H1 (cell line): ENCODE results near the gene IL6ST. TPM values are rescaled to one million over a fixed set of nuclear protein-coding genes. Genes with fewer than 3 reads are reported as not detected.

Experiments
- CTCF ChIA-PET: fragments of 300-600 bp; sonication (Branson Sonifier 250); formaldehyde crosslinking; loops from one replicate; lab custom pipeline; 2021; ENCODE audit not compliant: partially characterized antibody; lab: Charles Lee
- POLR2A ChIA-PET: fragments of 300-600 bp; sonication (Branson Sonifier 250); formaldehyde crosslinking; loops from one replicate; lab custom pipeline; 2021; ENCODE audit warnings: inconsistent platforms; ENCODE audit not compliant: partially characterized antibody; lab: Charles Lee
- DNase-seq, 2 experiments: peaks; one replicate each; pipeline versions ENCODE4 v3.0.0 to v3.0.0-alpha.2; 2010 to 2022; ENCODE audit warnings: low spot score in 2 of 2, low read depth in 1 of 2, mixed read lengths in 1 of 2
- FAIRE-seq: peaks from 2 replicates; lab custom pipeline; 2011; peaks lifted over from hg19 to GRCh38; lab: Jason Lieb, UNC
- H2AFZ ChIP-seq: 2 replicates; pipeline ENCODE4 v1.8.1; 2012; ENCODE audit warnings: low read length, inconsistent platforms
- H2AK5ac ChIP-seq: 2 replicates; pipeline ENCODE4 v1.6.1; 2013; ENCODE audit warnings: low read depth, low read length
- H2BK120ac ChIP-seq: replicated peaks from 2 replicates; pipeline ENCODE3; 2013; ENCODE audit warnings: low read depth, low read length, inconsistent platforms
- H2BK12ac ChIP-seq: 2 replicates; pipeline ENCODE4 v1.6.1; 2013; ENCODE audit warnings: low read depth, low read length
- H2BK15ac ChIP-seq: 2 replicates; pipeline ENCODE4 v1.6.1; 2013; ENCODE audit warnings: low read length
- H2BK20ac ChIP-seq: 2 replicates; pipeline ENCODE4 v1.6.1; 2013; ENCODE audit warnings: low read length
- H2BK5ac ChIP-seq: 2 replicates; pipeline ENCODE4 v1.6.1; 2013; ENCODE audit warnings: low read depth, low read length
- H3K14ac ChIP-seq: 2 replicates; pipeline ENCODE4 v1.6.1; 2013; ENCODE audit warnings: inconsistent platforms; ENCODE audit not compliant: insufficient read length
- H3K18ac ChIP-seq: 2 replicates; pipeline ENCODE4 v1.6.1; 2013; ENCODE audit warnings: low read length; ENCODE audit errors: extremely low read depth
- H3K23ac ChIP-seq: 2 replicates; pipeline ENCODE4 v1.6.1; 2013; ENCODE audit warnings: inconsistent platforms; ENCODE audit not compliant: insufficient read length
- H3K23me2 ChIP-seq: 2 replicates; pipeline ENCODE4 v1.6.1; 2013; ENCODE audit warnings: low read depth, low read length
- H3K27ac ChIP-seq: 2 replicates; pipeline ENCODE4 v1.6.1; 2011; ENCODE audit warnings: low read depth, low read length, inconsistent platforms
- H3K27me3 ChIP-seq, 4 experiments: replicated peaks in 1 of 4; 1 replicate in 1 of 4; 2 replicates in 3 of 4; pipeline versions ENCODE4 v1.6.1 to v1.8.1; 2011 to 2013; ENCODE audit warnings: low read length in 3 of 4, mild to moderate bottlenecking in 3 of 4, inconsistent platforms in 2 of 4, mixed read lengths in 2 of 4, moderate library complexity in 1 of 4; ENCODE audit not compliant: control insufficient read depth in 3 of 4, insufficient read depth in 3 of 4; ENCODE audit errors: extremely low read depth in 1 of 4
- H3K36me3 ChIP-seq, 4 experiments: 2 replicates each; pipeline versions ENCODE4 v1.6.1 to v1.8.1; 2011 to 2013; ENCODE audit warnings: mild to moderate bottlenecking in 4 of 4, low read length in 3 of 4, moderate library complexity in 2 of 4, control low read depth in 1 of 4, inconsistent platforms in 1 of 4; ENCODE audit not compliant: insufficient read depth in 4 of 4, control insufficient read depth in 2 of 4
- H3K4ac ChIP-seq: replicated peaks from 2 replicates; pipeline ENCODE3; 2013; ENCODE audit warnings: low read length, low read depth, mixed read lengths, inconsistent platforms; ENCODE audit not compliant: insufficient read length
- H3K4me1 ChIP-seq, 4 experiments: replicated peaks in 1 of 4; 1 replicate in 1 of 4; 2 replicates in 3 of 4; pipeline versions ENCODE4 v1.6.1 to v1.8.1; 2011 to 2013; ENCODE audit warnings: low read length in 3 of 4, inconsistent platforms in 2 of 4, mixed read lengths in 1 of 4; ENCODE audit not compliant: insufficient read depth in 4 of 4, control insufficient read depth in 3 of 4
- H3K4me2 ChIP-seq, 2 experiments: 2 replicates each; pipeline versions ENCODE4 v1.6.1 to v1.8.1; 2011 to 2013; ENCODE audit warnings: low read depth in 2 of 2, low read length in 2 of 2, control low read depth in 1 of 2, inconsistent platforms in 1 of 2, mild to moderate bottlenecking in 1 of 2; ENCODE audit not compliant: insufficient read depth in 1 of 2
- H3K4me3 ChIP-seq, 4 experiments: fragments of 200-600, 300-600 bp in 1 of 4; sonication (generic), shearing (Covaris generic), sonication (Bioruptor Twin) in 1 of 4; 2 replicates each; pipeline versions ENCODE4 v1.5.1 to v1.8.1; 2011 to 2016; ENCODE audit warnings: low read length in 4 of 4, low read depth in 3 of 4, control low read depth in 2 of 4, inconsistent platforms in 2 of 4, mild to moderate bottlenecking in 2 of 4, mixed read lengths in 1 of 4, moderate library complexity in 1 of 4; ENCODE audit not compliant: insufficient read depth in 2 of 4; ENCODE audit errors: extremely low read depth in 1 of 4
- H3K56ac ChIP-seq: replicated peaks from 2 replicates; pipeline ENCODE3; 2013; ENCODE audit warnings: low read depth, mild to moderate bottlenecking, mixed read lengths, low read length, inconsistent platforms; ENCODE audit not compliant: insufficient read length
- H3K79me1 ChIP-seq: 2 replicates; pipeline ENCODE4 v1.6.1; 2013; ENCODE audit warnings: low read depth, low read length, control low read depth
- H3K79me2 ChIP-seq, 2 experiments: 2 replicates each; pipeline versions ENCODE4 v1.6.1 to v1.8.1; 2012 to 2013; ENCODE audit warnings: low read length in 2 of 2, mild to moderate bottlenecking in 2 of 2, inconsistent platforms in 1 of 2; ENCODE audit not compliant: insufficient read depth in 2 of 2, control insufficient read depth in 1 of 2
- H3K9ac ChIP-seq, 4 experiments: replicated peaks in 1 of 4; 1 replicate in 1 of 4; 2 replicates in 3 of 4; pipeline versions ENCODE4 v1.6.1 to v1.8.1; 2011 to 2013; ENCODE audit warnings: low read depth in 3 of 4, low read length in 3 of 4, control low read depth in 2 of 4, mild to moderate bottlenecking in 2 of 4, moderate library complexity in 2 of 4, inconsistent platforms in 1 of 4; ENCODE audit errors: extremely low read depth in 1 of 4
- H3K9me3 ChIP-seq, 2 experiments: 2 replicates each; pipeline versions ENCODE4 v1.6.1 to v1.8.1; 2012 to 2013; ENCODE audit warnings: mild to moderate bottlenecking in 2 of 2, moderate library complexity in 2 of 2, control low read depth in 1 of 2, inconsistent platforms in 1 of 2, low read depth in 1 of 2, low read length in 1 of 2, mixed read lengths in 1 of 2; ENCODE audit not compliant: insufficient read depth in 2 of 2
- H4K20me1 ChIP-seq, 2 experiments: replicated peaks in 1 of 2; 2 replicates each; pipeline versions ENCODE3 to v1.8.1; 2011 to 2013; ENCODE audit warnings: inconsistent platforms in 2 of 2, low read length in 2 of 2, mild to moderate bottlenecking in 1 of 2; ENCODE audit not compliant: insufficient read depth in 2 of 2, control insufficient read depth in 1 of 2
- H4K5ac ChIP-seq: 2 replicates; pipeline ENCODE4 v1.6.1; 2013; ENCODE audit warnings: low read length, low read depth, mixed read lengths, inconsistent platforms; ENCODE audit not compliant: insufficient read length
- H4K8ac ChIP-seq: 2 replicates; pipeline ENCODE4 v1.8.0; 2013; ENCODE audit warnings: mild to moderate bottlenecking, moderate library complexity, low read length, inconsistent platforms; ENCODE audit not compliant: insufficient read depth; ENCODE audit errors: extremely low read depth
- H4K91ac ChIP-seq: replicated peaks from 2 replicates; pipeline ENCODE3; 2013; ENCODE audit warnings: low read length, mixed read lengths, inconsistent platforms; ENCODE audit not compliant: insufficient read length
- ATF2 ChIP-seq: IDR thresholded peaks from 2 replicates; pipeline ENCODE4 v1.6.1; 2012; ENCODE audit warnings: low read length, inconsistent platforms
- BACH1 ChIP-seq: IDR thresholded peaks from 2 replicates; pipeline ENCODE4 v1.6.1; 2012; ENCODE audit warnings: low read length, improper control_type of control experiment
- CTCF ChIP-seq, 3 experiments: IDR thresholded peaks; 1 replicate in 2 of 3; 2 replicates in 1 of 3; pipeline versions ENCODE4 v1.5.1 to v1.6.1; 2011; ENCODE audit warnings: low read length in 3 of 3, mild to moderate bottlenecking in 3 of 3, inconsistent platforms in 2 of 3, low read depth in 1 of 3, moderate library complexity in 1 of 3; ENCODE audit not compliant: insufficient read depth in 1 of 3; ENCODE audit errors: control extremely low read depth in 1 of 3
- EGR1 ChIP-seq: IDR thresholded peaks from 2 replicates; pipeline ENCODE4 v1.6.1; 2011; ENCODE audit warnings: low read depth, low read length, borderline replicate concordance
- EZH2 ChIP-seq: fragments of 200-600 bp; sonication (generic); IDR thresholded peaks from 2 replicates; pipeline ENCODE4 v1.7.1; 2012; ENCODE audit warnings: low read depth, mild to moderate bottlenecking, moderate library complexity, low read length, inconsistent platforms; ENCODE audit not compliant: severe bottlenecking
- HDAC6 ChIP-seq: IDR thresholded peaks from one replicate; pipeline ENCODE4 v1.7.1; 2012; ENCODE audit warnings: low read depth, mild to moderate bottlenecking, inconsistent platforms, low read length, moderate library complexity
- KDM4A ChIP-seq: IDR thresholded peaks from one replicate; pipeline ENCODE4 v1.7.1; 2012; ENCODE audit warnings: low read depth, mild to moderate bottlenecking, moderate library complexity, low read length, inconsistent platforms; ENCODE audit not compliant: severe bottlenecking
- MAFK ChIP-seq: IDR thresholded peaks from 2 replicates; pipeline ENCODE4 v1.6.1; 2012; ENCODE audit warnings: low read depth, mild to moderate bottlenecking, improper control_type of control experiment, low read length
- RNF2 ChIP-seq: fragments of 200-900, 300-1000 bp; sonication (generic); IDR thresholded peaks from 2 replicates; pipeline ENCODE4 v1.7.1; 2016; ENCODE audit warnings: borderline replicate concordance, low read depth, mild to moderate bottlenecking, antibody characterized with exemption, low read length; ENCODE audit not compliant: poor library complexity, severe bottlenecking; ENCODE audit errors: missing control alignments
- SRF ChIP-seq: IDR thresholded peaks from 2 replicates; pipeline ENCODE4 v1.6.1; 2011; ENCODE audit warnings: mild to moderate bottlenecking, low read depth, low read length, moderate library complexity
- WGBS, 2 experiments: shearing (Covaris generic) in 1 of 2; methylation state at CpG; one replicate each; pipeline versions ENCODE4 v1.1.6 to v1.1.7; 2013 to 2015; ENCODE audit warnings: low lambda C conversion rate in 2 of 2, mixed read lengths in 2 of 2, inconsistent platforms in 1 of 2, low coverage in 1 of 2, missing lambda C conversion rate in 1 of 2; ENCODE audit not compliant: insufficient replicate concordance in 2 of 2, insufficient coverage in 1 of 2, insufficient read length in 1 of 2; ENCODE audit errors: extremely low coverage in 1 of 2, missing lambda C conversion rate in 1 of 2; 5-methylcytosine and 5-hydroxymethylcytosine counted together
- polyA plus RNA-seq, 7 experiments: library from polyadenylated mRNA; depleted of rRNA in 3 of 7; stranded (reverse) in 5 of 7; unstranded in 2 of 7; fragments of >200 nt in 5 of 7; fragments of 200-250 nt in 2 of 7; gene quantifications; 1 replicate in 5 of 7; 2 replicates in 1 of 7; 4 replicates in 1 of 7; pipeline versions ENCODE4 v1.2.1 to v1.2.3, GENCODE V29; 2011 to 2013; ENCODE audit warnings: missing spikeins in 2 of 7, mixed read lengths in 2 of 7
- total RNA-seq: library from RNA; stranded (reverse); fragmentation: NEBNext Ultra II Directional; extraction: Animal tissue kit (Norgen Biotek cat#: 25700); gene quantifications from 2 replicates; pipeline ENCODE4 v1.2.1, GENCODE V29; 2021

IL6ST gene
- total and polyA plus RNA-seq, 2 of the 8 experiments (the other 6 are each of a cell fraction or from before 2014, with no cell fraction given): 1.4 to 11.1 TPM

GRCh38 chr5:55905251-55905650, 89.5 kb downstream of the IL6ST start:
- Histone ChIP-seq H4K20me1 (no peaks in the 10 kb centered on the region), H2AK5ac (no peak overlapping the region), H3K4me2 (no peak overlapping the region), H3K4me1 (no peaks in the 10 kb centered on the region), H2BK120ac (no peak overlapping the region), H2AFZ (no peak overlapping the region), H3K23me2 (no peaks in the 10 kb centered on the region), H3K18ac (no peak overlapping the region), H3K14ac (no peak overlapping the region), H3K23ac (no peak overlapping the region), H4K5ac (no peak overlapping the region), H2BK12ac (no peak overlapping the region), H2BK20ac (no peak overlapping the region), H3K9me3 (no peaks in the 10 kb centered on the region), H3K79me1 (no peaks in the 10 kb centered on the region), H3K79me2 (no peaks in the 10 kb centered on the region), H3K4ac (no peak overlapping the region), H3K27me3 (no peaks in the 10 kb centered on the region; a peak in 1 of 7 replicates), H3K4me3 (no peak overlapping the region), H2BK15ac (no peak overlapping the region), H4K8ac (no peak overlapping the region), H3K27ac (no peak overlapping the region), H2BK5ac (no peak overlapping the region), H3K9ac (no peak overlapping the region), H4K91ac (no peak overlapping the region), H3K36me3 (no peaks in the 10 kb centered on the region), H3K56ac (no peak overlapping the region)
- 88% methylated on average over 4 of the region's 4 CpGs; no CpG with 5 or more reads in 1 of the 2 experiments for WGBS, 2 experiments
- no peak for FAIRE-seq
- CTCF ChIA-PET: no interaction called here
- no peak for DNase-seq
- POLR2A ChIA-PET: no interaction called here
- TF ChIP-seq SRF: no peak
- no peak for TF ChIP-seq KDM4A
- TF ChIP-seq EGR1: no peak
- no peak for TF ChIP-seq RNF2
- no peak for TF ChIP-seq HDAC6
- no peak for TF ChIP-seq EZH2
- TF ChIP-seq BACH1: no peak
- TF ChIP-seq CTCF (IDR thresholded peaks at IDR 0.05; ENCODE audit: control extremely low read depth in 1 of 3, insufficient read depth in 1 of 3, low read depth in 1 of 3, low read length in 3 of 3): no peak
- no peak for TF ChIP-seq MAFK
- no peak for TF ChIP-seq ATF2
